GM23248 (cell line): ENCODE results near the gene KCNH6.

ENCODE experiments used
- EZH2 ChIP-seq: fragments of 200-600 bp; sonication (generic); IDR thresholded peaks from 2 replicates; pipeline ENCODE4 v1.6.1; 2018; ENCODE audit warnings: antibody characterized with exemption, mild to moderate bottlenecking; ENCODE audit not compliant: insufficient read depth, poor library complexity, severe bottlenecking
- EZH2phosphoT487 ChIP-seq: fragments of 200-600 bp; sonication (generic); IDR thresholded peaks from 2 replicates; pipeline ENCODE4 v1.6.1; 2018; ENCODE audit warnings: antibody characterized with exemption, moderate library complexity, mild to moderate bottlenecking, low read depth; ENCODE audit not compliant: insufficient read depth

DNA sequence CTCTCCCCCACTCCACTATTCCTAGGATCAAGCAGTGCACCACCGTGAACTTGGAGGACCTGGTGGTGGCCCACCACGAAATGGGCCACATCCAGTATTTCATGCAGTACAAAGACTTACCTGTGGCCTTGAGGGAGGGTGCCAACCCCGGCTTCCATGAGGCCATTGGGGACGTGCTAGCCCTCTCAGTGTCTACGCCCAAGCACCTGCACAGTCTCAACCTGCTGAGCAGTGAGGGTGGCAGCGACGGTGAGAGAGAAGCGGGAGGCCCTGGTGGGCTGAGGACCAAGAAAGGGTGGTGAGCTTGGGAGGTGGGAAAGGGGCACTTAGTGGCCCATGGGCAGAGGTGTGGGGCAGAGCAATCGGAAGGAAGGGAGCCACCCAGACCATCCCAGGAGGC lies 29.7 kb upstream of the KCNH6 start:
- TF ChIP-seq EZH2 (no peak), EZH2phosphoT487 (no peak)
